DOHH2 (cell line): ENCODE results near the gene TNK1.

Source experiments
- CTCF ChIP-seq: fragments of 200-600 bp; sonication (generic); IDR thresholded peaks from one replicate; pipeline ENCODE4 v1.5.1; 2014; ENCODE audit warnings: antibody characterized with exemption, mild to moderate bottlenecking, low read depth, low read length; ENCODE audit not compliant: poor library complexity, severe bottlenecking
- EZH2phosphoT487 ChIP-seq: fragments of 200-600 bp; sonication (generic); IDR thresholded peaks from 2 replicates; pipeline ENCODE4 v1.6.1; 2017; ENCODE audit warnings: borderline replicate concordance, mild to moderate bottlenecking, antibody characterized with exemption, low read length, moderate library complexity, mixed read lengths

DNA sequence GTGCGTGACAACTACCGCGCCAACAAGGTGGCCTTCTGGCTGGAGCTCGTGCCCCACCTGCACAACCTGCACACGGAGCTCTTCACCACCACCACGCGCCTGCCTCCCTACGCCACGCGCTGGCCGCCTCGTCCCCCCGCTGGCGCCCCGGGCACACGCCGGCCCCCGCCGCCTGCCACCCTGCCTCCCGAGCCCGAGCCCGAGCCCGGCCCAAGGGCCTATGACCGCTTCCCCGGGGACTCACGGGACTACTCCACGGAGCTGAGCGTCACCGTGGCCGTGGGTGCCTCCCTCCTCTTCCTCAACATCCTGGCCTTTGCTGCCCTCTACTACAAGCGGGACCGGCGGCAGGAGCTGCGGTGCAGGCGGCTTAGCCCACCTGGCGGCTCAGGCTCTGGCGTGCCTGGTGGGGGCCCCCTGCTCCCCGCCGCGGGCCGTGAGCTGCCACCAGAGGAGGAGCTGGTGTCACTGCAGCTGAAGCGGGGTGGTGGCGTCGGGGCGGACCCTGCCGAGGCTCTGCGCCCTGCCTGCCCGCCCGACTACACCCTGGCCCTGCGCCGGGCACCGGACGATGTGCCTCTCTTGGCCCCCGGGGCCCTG is 36.3 kb downstream of the TNK1 start:
- TF ChIP-seq CTCF (no peak), EZH2phosphoT487 (no peak)
